ENCODE measurements around the gene FYN.
A peak's percentile ranks its signal among the peaks of the same experiment; 100 is the strongest.

FYN gene

DNA sequence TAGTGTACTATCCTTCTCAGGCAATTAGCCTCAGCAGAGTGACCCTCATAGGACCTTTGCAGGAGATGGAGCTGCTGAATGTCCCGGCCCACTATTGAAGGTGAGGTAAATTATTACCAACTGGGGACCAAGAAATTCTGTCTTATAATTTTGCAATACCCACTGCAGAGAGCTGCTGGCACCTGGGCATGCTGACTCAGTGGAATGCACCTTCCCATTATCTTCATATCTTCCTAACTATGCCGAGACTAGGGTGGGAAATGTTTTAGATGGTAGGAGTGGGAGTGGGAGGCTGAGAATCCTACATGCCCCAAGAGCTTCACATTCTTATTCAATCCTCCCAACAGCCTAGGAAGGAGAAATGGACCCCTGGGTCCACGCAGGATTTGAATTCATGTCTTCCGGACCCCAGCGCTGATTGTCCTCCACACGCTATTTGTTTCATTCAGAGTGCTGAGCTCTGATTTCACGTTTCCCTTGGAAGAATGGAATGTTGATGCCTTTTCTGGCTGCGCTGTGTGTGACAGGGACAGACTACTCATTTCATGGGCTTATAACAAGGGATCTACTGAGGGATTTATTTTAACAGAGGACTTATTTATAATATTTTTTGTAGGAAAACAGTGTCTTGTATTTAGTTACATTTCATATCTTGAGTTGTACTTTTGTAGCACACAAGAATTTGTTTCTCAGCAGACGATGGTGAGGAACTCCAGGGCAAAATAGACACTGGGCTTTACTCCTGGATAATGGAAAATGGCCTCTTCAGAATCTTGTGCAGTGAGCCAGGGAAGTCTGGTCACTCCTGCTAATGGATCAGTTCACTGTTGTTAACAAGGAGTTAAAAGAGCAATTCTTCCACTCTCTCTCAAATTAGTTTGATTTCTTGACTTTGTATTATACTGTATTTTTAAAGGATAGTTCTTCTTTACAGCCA lies 66.4 kb downstream of the FYN start:
- DNase-seq (ENCODE audit: low spot score) = no peak

DNA sequence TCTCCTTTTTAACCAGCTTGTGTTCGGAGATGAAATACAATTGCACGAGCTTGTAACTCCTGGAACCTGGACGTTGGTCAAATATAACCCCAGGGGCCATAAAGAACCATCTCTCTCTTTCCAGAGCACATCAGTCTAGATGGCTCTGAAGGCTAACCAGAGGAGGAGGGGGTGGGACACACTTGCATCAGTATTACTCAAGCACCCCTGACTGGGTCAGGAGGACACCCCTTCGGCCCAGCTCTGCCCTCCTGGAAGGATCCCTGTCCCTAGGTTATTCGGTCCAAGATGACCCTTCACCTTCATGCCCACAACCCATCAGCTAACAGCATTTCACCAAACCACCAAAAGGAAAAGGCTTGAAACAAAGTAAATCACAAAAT lies 67.1 kb downstream of the FYN start:
- no peak for DNase-seq (ENCODE audit: low spot score)

DNA sequence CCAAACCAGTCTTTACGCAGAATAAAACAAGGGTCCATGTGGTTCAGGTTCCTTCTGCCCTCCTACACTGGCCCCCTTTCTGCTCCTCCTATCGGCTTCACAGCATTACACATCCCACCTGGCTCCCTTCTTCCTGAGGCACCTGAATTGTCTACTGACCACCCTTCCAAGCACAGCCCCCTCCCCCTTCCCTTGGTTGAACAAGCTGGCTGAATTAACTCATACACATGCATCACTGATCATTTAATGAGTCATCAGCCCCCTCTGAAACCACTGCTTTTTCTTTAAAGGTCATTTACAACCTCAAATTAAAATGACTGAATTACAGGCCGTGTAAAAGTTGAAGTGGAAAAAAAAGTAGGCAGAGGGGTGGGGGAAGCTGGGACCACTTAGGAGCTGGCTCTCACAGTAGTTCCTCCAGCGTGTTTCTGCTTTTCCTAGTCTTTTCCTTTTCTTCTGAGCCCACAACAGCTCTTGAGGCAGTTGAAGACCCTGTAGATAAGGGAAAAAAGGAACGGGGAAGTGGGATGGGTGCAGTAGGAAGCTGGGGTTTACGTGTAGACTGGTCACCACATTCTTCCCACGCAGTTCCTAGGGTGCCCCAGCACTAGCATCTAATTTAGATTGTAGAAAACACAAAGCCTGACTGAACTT lies 67.6 kb downstream of the FYN start:
- DNase-seq (ENCODE audit: low spot score) = peak; percentile 36

DNA sequence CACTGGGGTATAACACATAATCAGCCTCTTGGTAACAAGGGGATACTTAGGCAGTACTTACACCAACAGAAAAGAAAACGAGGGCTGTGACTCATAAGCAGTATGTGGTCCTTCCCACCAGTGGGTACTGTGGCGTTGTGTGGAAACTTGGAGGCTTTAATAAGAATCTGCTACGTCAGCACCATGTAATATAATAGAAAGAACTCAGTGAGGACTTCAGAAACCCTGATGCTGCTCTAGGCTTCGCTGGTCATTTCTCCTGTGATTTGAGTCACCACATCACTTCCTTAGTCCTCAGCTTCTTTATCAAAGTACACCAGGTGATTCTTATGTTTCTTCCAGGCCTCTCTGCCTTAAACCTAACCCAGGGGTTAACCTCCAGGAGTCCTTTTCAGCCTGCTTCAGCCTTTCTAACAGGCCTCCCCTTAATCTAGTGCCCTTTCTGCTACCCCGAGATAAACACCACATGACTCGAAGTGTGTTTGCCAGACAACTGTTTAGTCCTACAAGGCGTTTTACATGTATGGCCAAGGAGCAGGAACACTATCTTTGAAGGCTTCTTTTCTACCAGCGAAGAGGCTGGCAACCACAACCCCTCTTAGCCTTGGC lies 68.5 kb downstream of the FYN start:
- peak; percentile 39 for DNase-seq (ENCODE audit: low spot score)

DNA sequence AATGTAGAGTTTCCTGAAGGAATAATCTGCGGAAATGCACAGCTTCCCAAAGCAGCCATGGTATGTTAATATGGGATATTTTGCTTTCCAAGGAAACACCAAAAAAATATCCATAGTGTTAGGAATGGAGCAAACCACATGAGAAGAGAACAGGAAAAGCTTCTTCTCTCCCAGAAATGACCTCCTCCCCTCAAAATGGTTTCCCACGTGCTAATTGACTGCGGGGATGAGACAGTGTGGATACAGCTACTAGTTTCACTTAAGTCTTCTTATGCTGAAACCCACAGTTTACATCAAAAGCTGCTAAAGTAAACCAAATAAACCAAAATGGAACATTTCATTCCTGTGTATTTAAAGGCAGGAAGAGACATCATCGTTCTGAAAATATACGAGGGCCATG lies 69.4 kb downstream of the FYN start:
- no peak for DNase-seq (ENCODE audit: low spot score)

DNA sequence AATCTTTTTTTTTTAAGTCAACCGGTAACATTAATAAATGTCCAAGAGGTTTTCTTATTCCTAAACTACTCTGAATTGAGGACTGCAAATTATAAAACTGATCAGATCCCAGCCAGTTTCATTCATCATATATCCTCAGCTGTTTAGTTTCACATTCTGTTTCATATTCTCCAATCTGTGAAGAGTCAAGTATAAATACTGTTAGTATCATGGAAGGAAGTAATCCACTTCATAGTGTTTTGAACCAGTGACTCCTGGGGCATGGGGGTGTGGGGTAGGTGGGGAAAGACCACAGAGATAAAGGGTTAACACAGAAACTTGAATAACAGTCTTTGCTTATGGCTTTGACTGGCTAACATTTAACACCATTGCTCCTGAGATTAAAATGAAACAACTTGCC lies 69.9 kb downstream of the FYN start:
- no peak for DNase-seq (ENCODE audit: low spot score)

DNA sequence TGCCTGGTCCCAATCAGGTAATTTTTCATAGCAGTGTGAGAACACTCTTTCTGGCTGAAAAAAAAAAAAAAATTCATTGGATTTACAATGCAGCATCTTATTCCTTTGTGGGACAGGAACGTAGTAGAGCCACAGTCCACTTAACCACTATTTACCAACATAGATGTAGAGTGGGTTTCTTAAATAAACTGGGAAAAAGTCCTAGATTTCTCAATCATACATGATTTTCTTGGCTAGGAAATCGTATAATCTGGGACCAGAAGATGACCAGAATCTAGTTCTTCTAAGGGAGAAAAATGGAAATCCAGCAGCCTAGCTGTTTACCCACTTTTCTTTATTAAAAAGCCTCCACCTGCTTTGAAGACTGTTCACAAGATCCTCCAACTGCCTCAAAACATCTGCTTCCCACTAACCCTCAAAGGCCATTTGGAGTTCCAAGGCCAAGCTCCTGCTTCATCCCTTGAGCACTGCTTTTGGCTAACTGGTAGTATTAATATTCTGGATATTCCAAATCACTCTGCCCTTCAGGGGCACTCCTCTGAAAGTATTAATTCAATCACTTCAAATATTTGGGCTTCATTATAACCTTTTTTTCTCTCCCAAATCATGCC lies 70.4 kb downstream of the FYN start:
- no peak for DNase-seq (ENCODE audit: low spot score)

DNA sequence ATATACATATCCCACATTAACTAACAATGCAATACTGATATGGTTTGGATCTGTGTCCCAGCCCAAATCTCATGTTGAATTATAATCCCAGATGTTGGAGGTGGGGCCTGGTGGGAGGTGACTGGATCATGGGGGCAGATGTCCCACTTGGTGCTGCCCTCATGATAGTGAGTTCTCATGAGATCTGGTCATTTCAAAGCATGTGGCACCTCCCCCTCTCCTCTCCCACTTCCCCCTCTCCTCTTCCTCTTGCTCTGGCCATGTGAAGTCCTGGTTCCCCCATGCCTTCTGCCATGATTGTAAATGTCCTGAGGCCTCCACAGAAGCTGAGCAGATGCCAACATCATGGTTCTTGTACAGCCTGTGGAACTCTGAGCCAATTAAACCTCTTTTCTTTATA lies 71.2 kb downstream of the FYN start:
- DNase-seq (ENCODE audit: low spot score) = no peak

DNA sequence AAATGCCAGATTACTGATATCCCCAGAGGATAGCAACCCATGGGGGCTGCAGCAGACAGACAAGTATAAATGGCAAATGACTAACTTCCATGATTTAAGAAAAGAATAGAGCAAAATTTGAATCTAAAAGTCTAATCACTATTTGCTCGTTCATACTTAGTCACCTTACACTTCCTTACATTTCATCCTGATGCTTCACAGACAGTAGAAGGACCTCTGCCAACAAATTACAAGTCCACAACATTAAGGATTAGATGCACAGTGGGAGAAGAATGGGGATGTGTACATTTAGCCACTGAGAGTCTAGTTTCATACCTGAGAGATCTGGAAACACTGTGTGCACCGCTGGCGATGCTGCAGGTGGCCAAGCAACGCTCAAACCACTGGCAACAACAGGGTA lies 72.4 kb downstream of the FYN start:
- no peak for DNase-seq (ENCODE audit: low spot score)

DNA sequence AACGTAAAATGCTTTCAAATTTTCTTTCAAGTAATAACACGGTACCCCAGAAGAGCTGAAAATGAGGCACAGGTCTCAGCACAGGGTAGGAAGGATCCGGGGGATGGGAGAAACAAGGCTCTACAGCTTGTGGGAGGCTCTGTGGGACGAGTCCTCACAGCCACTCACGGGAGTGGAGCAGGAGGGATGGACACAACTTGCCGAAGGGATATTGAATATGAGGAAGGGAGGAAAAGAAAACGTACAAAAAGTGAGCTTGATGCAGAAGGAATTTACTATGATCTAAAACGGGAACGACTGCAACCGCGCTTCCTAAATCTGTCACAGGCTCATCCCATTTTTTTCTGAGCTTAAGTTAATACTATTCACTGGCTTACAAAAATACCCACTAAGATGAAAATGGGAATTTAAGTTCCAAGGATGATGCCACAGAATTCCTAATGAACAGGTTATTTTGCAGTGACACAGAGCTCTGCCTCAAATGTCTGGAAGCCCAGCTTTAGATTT lies 72.9 kb downstream of the FYN start:
- no peak for DNase-seq (ENCODE audit: low spot score)

DNA sequence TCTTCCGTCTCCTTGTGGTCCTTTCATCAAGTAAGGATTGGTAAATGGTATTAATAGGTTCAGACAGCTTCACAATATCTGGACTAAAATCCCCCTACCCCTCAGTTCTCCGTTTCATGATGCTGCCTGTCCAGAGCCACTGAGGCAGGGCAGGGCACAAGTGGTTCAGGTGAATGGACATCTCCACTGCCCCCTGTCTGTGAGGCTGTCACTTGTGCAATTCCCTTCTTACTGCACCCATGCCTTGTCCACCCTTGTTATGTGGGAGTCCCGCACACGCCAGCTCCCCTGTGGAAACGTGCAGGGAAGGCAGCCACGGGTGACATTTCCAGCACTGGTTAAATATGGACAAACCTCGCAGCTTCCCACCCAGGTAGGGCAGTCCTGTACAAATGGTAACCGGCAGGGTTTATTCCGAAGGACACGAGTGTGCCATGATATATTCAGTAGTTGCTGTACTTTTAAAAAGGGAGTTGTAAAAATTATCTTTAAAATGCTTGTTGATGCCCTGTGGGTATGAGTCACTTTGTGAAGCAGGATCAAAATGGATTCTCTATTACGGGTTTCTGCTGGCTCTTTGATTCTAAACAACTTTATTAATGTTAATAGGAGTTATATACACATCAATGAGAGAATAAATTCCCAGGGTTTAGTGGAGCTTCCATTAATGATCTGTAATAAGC lies 73.5 kb downstream of the FYN start:
- no peak for DNase-seq (ENCODE audit: low spot score)

DNA sequence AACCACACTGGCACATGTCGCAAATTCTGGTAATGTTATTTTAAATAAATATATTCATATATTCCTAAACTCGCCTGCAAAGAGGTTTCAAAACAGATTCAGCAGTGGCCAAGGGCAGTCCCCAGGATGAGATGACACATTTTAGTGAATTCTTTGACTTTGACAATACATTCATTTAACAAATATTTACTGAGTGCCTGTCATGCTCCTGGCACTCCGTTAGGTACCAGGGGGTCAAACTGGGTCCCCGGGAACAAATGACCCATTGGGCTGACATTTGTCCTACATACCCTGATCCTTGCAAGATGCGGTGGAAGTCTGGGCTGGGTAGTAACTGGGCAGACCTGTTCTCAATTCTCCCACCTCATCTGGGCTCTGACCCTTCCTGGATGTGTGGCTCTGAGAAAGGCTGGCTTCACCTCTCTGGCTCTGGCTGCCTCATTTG lies 74.9 kb downstream of the FYN start:
- DNase-seq (ENCODE audit: low spot score) = no peak

DNA sequence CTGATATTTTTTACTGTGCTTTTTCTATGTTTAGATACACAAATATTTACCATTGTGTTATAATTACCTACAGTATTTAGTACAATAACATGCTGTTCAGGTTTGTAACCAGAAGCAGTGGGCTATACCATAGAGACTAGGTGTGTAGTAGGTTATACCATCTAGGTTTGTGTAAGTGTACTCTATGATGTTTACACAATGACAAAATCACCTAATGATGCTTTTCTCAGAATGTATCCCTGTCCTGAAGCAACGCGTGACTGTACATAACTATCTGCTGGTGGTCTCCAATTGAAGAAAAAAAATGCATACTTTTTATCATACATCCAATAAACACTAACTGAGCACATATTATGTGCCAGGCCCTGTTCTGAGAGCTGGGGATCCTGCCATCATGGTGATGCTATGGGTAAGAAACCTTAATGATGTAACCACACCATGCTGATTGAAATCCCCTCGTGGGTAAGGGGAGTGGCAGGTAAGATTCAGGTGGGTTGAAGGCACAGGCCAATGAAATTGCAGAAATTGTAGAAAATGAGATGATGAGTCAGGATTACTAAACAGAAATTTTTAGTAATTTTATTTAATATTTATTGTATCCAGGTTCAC lies 76.8 kb downstream of the FYN start:
- DNase-seq (ENCODE audit: low spot score) = no peak

DNA sequence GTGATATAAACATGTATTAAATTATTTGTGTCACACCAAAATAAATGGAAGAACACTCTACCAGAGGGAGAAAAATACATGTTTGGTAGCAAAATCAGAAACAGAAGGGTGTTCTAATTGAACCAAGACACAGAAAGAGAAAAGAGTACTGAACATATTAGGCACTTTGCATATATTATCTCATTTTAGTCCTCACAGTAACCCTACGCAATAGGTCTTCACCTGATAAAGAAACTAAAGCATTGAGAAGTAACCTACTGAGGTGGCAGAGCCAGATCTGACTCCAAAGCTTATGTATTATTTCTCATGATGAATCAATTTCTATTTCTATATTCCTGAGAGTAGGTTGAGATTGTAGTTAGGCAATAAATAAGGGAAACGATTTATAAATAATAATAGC lies 77.7 kb downstream of the FYN start:
- no peak for DNase-seq (ENCODE audit: low spot score)

DNA sequence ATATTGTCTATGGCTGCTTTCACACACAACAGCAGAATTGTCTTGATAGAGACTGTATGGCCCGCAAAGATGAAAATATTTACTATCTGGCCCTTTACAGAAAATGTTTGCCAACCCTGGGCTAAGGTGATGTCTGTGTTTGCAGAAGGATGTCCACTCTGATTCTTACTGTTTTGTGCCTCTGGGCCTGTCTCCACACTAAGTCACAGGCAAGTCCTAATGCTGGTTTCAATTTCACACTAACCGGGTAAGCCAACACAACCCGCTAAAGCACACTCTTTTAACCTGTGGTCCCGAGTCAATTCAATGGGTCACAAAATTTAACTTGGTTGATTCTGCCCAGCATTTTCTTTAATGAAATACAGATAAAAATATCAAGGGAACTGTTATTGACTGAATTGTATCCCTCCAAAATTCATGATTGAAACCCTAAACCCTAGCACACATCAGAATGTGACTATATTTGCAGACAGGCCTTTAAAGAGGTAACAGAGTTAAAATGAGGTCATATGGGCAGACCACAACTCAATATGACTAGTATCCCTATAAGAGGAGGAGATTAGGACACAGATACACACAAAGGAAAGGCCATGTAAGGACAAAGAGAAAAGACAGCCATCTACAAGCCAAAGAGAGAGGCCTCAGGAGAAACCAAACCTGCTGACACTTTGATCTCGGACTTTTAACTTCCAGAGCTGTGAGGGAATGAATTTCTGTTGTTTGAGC lies 78.4 kb downstream of the FYN start:
- DNase-seq (ENCODE audit: low spot score) = no peak

DNA sequence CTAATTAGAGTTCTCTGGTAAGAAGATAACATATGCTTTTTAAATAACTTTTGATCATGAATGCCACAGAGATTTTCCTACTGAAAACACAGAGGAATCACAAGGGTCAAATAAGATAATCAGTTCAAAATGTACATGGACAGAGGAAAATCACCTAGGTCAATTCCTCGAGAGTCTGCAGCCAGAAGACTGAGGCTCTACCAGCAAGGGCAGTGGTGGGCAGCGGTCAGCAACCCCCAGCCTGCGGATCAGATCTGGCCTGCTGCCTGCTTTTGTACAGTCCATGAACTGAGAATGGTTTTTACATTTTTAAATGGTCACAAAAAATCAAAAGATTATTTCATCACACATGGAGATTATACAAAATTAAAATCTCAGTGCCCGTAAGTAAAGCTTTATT lies 79.0 kb downstream of the FYN start:
- no peak for DNase-seq (ENCODE audit: low spot score)

DNA sequence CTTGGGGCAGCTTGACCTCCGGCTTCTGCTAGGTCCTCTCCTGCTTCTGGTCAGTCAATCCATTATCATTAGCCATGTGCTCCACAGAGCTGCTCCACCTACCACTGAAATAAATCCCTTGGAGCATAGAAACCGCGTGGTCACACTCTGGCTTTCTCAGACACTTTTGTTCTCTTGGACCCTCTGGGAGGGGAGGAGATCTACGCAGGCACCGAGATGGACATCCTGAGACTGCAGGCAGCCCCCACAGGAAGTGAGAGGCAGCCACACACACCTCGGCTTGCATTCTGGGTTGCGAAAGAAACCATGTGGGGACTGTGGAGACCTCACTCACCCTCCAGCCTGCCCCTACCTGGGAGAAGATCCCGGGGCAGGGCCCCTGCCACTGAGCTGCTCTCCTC lies 79.5 kb downstream of the FYN start:
- DNase-seq (ENCODE audit: low spot score) = no peak

DNA sequence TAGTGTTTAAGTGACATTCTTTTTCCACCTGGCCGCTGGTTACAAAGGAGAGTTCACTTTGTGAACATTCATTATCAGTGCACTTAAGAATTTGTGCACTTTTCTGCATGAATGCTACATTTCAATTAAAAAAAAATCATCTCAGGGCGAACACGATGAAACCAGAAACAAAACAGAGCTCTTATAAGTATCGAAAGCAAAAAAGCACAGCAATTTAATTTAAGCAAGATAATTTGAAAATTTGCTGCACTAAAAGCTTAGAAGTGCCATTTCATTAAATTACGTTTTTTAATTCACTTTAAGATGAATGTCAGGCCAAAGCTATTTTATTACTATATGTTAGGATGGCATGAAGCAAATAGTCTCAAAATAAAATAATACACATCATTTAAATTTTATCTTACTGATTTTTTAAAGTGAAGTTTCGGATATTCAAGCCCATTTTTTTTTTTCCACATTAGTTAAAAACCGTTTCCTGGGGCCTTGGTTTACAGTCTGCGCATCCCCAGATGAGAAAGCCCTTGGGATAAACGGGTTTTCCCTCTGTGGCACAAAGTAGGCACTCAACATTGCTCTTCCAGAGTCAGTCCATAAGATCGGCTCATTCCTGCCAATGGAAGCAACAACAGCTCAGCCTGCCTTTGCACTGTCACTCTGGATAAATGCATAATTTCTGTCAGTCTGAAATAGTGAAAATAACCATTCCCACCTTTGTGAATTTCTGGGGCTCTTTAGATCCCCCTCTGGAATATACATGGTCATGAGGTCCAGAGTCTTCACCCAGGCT lies 80.1 kb downstream of the FYN start:
- no peak for DNase-seq (ENCODE audit: low spot score)

DNA sequence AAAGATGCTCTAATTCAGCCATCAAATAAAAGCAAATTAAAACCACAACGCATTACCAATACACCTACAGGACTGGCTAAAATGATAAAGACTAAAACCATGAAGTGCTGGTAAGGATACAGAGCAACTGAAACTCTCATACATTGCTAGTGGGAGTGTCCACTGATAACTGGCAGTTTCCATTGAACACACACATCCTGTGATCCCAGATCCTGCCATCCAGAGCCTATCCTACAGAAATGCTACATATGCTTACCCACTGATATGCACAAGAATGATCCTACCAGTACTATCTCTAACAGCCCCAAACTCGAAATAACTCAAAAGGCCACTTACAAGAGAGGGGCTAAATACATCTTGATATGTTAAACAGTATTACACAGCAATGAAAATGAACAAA lies 81.0 kb downstream of the FYN start:
- no peak for DNase-seq (ENCODE audit: low spot score)

DNA sequence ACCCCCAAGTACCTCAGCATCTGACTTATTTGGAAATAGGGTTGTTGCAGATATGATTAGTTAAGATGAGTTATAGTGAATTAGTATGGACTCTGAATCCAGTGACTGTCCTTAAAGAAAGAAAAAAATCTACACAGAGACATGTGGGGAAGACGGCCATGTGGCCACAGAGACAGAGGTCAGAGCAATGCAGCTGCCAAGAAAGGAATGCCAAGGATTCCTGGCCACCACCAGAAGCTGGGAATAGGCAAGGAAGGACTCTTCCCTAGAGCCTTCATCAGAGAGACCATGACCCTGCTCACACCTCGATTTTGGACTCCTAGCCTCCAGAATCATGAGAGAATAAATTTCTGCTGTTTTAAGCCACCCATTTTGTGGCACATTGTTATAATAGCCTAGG lies 81.8 kb downstream of the FYN start:
- DNase-seq (ENCODE audit: low spot score) = peak; percentile 53

Data from GM03348 (cell line).